ENCODE measurements around the gene CYSRT1.
"Not testable (repeated sequence)": the region's sequence is repeated elsewhere in the genome, so short reads cannot be mapped to it uniquely, and the experiment has no call there.

CYSRT1 gene

GRCh38 chr9:137252555-137253506 lies 27.9 kb downstream of the CYSRT1 start:
- DNase-seq (ENCODE audit: low read depth) = no peak

DNA sequence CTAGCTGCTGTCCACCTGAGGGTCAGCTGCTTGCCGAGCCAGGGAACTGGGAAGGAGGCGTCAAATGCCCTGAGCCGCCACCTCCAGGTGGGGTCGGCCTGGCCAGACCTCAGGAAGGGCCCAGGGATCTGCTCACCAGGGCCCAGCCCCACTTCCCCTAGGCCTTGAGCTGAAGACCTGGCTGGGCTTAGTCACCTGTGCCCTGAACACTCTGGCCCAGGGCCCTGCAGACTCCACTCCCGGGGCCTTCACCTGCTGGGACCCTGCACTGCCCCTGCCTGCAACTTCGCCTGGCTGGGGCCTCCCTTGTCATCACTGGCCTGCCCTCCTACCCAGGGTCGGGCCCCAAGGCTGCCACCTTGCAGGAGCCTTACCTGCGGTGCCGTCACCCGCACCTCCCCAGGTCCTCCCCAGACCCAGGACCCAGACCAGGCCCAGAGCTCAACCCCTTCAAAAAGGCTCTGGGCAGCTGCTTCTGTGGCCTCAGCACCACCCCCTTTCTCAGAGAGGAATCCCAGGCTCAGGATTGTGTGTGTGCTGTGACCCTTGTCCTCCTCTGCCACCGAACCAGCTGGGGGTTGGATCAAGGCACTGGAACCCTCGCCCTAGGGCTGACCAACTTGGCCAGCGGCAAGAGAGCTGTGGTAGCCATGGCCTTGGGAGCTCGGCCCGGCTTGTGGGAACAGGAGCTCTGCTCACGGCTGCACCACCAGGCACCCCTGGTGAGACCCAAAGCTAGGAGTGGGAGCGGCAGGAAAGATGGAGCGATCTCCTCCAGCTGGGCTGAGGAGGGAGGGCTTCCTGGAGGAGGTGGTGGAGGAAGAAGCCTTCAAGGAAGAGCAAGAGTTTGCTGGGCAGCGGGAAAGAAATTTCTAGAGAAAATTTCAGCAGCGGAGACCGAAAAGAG lies 29.0 kb downstream of the CYSRT1 start:
- DNase-seq (ENCODE audit: low read depth) = no peak

DNA sequence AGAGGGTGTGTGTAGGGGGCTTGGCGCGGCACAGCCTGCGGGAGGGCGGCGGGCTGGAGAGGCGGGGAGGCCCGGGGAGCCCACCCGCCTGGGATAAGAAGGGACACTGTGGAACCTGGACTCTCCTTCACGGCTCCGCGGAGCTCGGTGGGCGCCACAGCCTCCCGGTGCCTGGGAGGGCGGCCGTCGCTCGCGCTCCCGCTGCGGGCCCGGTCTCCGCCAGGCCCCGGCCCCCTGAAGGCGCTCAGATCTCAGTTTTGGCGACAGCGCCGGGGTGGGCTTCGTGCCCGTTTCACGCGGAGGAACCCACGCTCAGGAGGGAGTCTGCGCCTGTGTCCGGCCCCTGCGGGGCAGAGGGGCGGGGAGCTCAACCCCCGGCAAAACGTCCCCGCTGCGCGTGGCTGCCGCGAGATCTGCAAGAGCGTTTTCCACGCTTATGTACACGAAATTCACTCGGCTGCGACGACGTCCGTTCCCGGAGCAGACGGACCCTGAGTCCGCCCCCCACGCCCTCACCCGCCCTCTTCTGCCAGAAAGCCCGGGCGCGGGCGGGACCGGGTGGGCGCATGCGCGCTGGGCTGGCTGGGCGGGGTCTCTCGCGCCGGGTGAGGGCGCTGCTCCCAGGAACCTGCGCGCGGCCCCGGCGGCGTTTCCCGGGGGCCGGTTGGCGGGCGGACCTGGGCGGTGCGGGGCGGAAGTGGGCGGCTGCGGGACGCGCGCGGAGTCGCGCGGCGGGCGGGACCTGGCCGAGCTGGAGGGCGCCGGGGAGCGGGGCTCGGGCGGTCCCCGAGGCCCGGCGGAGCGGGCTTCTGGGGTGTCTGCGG lies 29.9 kb downstream of the CYSRT1 start, which contains the start of gene NELFB:
NELFB (plus strand) TSS at position 704 of the 824 bp plus-strand sequence.
- DNase-seq (ENCODE audit: low read depth) = peak; percentile 93

DNA sequence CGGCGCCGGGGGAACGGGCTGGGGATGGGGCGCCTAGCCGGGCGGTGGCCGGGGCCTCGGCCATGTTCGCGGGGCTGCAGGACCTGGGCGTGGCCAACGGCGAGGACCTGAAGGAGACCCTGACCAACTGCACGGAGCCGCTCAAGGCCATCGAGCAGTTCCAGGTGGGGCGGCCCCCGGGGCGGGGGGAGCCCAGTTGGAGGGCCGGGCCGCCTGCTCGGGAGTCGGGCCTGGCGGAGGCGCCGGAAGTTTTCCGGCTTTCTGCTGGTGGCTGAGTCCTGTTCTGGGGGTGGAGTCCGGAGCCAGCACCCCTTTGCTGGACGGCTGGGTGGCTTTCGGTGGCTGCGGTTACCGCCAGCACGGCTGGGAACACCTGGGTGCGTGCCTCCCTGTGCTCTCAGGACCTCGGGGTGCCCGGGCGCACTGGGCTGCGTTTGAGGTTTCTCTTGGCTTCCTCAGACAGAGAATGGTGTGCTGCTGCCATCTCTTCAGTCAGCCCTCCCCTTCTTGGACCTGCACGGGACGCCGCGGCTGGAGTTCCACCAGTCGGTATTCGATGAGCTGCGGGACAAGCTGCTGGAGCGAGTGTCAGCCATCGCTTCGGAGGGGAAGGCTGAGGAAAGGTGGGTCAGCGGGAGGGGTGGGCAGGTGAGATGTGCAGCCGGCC lies 30.6 kb downstream of the CYSRT1 start:
- DNase-seq (ENCODE audit: low read depth) = no peak

DNA sequence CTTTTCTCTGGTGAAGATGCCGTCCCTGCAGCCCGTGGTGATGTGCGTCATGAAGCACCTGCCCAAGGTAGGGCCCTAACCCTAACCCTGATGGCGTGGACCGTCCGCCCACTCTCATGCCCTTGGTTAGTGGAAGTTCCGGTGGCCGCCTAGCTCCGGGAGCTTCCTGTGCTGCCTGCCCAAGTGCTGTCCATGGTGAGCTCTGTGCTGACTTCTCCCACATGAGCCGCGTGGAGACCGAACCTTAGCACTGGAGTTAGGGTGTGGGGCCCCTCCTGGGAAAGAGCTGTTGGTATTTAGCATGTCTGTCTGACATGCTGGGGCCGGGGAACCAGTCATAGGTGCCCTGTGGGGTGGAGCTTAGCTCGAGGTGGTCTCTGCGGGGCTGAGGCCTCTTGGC lies 31.4 kb downstream of the CYSRT1 start:
- no peak for DNase-seq (ENCODE audit: low read depth)

DNA sequence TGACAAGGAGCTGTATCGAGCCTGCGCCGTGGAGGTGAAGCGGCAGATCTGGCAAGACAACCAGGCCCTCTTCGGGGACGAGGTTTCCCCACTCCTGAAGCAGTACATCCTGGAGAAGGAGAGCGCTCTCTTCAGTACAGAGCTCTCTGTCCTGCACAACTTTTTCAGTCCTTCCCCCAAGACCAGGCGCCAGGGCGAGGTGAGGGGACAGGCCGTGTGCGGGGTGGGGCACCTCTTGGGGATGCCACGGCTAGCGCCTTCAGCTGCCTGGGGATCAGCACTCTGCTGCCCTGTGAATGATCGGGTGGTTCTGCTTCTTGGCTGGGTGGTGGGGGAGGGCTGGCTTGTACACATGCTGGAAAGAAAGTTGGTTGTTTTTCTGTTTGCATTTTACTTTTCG lies 31.9 kb downstream of the CYSRT1 start:
- no peak for DNase-seq (ENCODE audit: low read depth)

- DNase-seq (ENCODE audit: low read depth) = not testable (repeated sequence)
Observed at GRCh38 chr9:137262173-137262908, 37.4 kb downstream of the CYSRT1 start.

- DNase-seq (ENCODE audit: low read depth) = no peak
Observed at GRCh38 chr9:137262909-137263285, 37.9 kb downstream of the CYSRT1 start.

GRCh38 chr9:137263506-137263905 lies 38.5 kb downstream of the CYSRT1 start:
- DNase-seq (ENCODE audit: low read depth) = no peak

DNA sequence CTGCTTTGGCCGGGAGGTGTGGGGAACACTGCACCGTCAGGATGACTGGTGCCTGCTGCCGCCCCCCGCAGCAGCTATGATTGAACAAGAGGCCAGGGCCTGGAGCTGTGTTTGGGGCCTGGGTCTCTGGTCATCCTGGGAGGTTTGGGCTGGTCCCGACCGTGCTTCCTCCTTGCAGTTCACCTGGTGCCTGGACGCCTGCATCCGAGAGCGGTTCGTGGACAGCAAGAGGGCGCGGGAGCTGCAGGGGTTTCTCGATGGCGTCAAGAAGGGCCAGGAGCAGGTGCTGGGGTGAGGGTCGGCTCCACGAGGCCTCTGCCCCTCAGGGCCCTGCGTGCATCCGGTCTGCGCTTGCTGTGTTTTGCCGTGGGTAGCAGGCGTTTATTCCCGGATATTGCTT lies 39.1 kb downstream of the CYSRT1 start:
- no peak for DNase-seq (ENCODE audit: low read depth)

GRCh38 chr9:137265496-137266161 lies 40.7 kb downstream of the CYSRT1 start:
- no peak for DNase-seq (ENCODE audit: low read depth)

DNA sequence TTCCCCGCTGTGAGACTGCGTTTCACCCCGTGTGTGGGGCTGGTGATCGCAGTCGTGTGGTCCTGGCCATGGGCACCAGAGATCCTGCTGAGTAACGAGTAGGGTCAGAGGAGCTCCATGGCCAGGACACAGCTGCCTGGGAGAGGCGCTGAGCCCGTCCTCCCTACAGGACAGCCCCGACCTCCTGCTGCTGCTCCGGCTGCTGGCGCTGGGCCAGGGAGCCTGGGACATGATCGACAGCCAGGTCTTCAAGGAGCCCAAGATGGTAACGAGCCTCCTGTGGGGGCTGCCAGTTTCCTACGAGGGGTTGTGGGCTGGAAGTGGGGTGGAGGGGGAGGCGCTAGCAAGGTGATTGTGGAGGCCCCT lies 41.2 kb downstream of the CYSRT1 start:
- no peak for DNase-seq (ENCODE audit: low read depth)

- DNase-seq (ENCODE audit: low read depth) = no peak
Observed at GRCh38 chr9:137266585-137267453, 41.8 kb downstream of the CYSRT1 start.

GRCh38 chr9:137267933-137268355 lies 43.0 kb downstream of the CYSRT1 start:
- no peak for DNase-seq (ENCODE audit: low read depth)

DNA sequence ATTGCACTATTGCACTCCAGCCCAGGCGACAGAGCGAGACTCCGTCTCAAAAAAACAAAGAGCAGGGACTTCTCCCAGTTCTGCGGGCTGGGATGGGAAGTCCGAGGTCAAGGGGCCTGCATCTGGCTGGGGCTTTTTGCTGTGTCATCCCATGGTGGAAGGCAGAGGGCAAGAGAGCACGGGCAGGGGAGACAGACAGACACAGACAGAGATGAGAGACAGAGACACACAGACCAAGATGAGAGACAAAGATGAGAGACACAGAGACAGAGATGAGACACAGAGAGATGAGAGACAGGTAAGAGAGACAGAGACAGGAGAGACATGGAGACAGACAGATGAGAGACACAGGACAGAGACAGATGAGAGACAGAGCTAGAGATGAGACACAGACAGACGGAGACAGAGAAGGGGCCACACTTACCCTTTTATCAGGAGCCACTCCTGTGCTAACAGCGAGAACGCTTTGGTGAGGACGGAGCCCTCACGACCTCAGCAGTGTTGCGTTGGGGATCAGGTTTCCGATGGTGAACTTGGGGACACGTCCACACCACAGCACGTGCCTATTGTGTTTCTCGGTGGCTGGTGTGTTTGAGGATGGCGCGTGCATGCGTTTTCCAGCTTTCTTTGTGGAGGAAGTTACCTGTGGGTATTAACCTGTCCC lies 43.7 kb downstream of the CYSRT1 start:
- no peak for DNase-seq (ENCODE audit: low read depth)

DNA sequence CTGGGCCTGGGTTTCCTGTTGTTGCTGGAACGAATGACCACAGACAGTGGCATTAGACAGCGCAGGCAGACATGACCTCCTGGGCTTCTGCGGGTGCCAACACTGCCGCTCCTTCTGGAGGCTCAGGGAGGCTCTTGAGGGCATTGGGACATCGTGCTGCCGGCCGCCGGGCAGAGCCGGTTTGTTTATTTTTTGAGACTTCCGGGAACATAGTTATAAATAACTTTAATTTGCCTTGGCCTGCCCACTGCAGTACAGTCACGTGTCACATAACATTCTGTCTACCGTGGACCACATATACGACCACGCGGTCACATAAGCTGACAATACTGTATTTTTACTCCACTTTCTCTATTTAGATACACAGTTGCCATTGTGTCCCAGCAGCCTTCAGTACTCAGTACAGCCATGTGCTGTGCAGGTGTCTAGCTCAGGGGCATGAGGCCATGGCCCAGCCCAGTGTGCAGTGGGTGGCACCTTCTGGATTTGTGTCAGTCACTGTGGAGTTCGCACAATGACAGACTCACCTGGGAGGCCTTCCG lies 44.3 kb downstream of the CYSRT1 start:
- no peak for DNase-seq (ENCODE audit: low read depth)

DNA sequence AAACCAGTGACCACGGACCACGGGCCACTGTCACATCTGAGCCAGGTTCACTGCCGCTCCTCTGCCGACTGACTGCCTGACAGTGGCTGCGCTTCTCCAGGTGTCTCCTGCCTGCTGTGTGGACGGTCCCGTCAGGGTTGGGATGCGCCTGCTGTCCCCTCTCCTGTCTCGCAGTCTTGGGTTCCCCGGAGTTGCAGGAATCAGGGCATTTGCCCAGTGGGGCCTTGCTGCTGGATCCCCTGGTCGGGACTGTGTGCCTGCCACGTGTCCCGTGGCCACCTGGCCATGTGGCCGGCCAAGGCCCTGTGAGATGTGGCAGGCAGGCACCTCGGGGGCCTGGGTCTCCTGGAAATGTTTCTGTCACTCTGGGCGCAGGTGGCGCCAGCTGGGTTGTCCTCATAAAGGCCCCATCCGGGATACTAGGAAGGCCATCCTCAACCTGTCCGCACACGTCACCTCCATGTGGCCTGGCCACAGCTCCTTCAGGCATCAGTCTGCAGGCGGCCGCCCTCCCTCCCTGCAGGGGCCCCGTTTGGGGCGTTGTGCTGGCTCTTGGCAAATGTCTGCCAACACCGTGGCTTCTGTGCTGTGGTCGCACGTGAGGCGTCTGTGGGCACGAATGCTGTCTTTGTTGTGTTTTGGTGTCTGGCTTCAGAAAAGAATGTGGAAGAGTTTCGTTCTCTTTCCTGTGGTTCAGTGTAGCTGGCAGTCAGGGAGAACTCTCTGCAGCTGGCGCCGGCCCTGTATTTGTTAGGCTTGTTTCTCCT lies 46.1 kb downstream of the CYSRT1 start:
- no peak for DNase-seq (ENCODE audit: low read depth)

DNA sequence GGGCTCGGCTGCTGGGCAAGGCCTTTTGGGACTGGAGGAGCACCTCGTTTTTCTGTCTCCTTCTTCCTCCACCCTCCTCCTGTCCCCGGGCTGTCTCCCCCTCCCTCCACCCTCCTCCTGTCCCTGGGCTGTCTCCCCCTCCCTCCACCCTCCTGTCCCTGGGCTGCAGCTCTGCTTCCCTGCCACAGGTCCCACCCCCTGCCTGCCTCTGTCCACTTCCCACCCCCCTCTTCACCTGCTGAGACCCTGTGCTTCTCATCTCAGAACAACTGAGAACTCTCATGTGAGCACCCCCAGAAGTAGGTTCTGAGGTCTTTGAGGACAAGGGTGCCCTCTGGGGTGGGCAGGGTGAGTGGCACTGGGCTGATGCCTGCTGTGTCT lies 46.7 kb downstream of the CYSRT1 start:
- DNase-seq (ENCODE audit: low read depth) = no peak

Measured in activated T-cell treated with anti-CD3 and anti-CD28 coated beads for 24 hours (primary cell).